Endothelial cell of umbilical vein (primary cell): ENCODE data around the gene SELENOV. TPM values are rescaled to one million over a fixed set of nuclear protein-coding genes. Genes with fewer than 3 reads are reported as not detected.

Experiments
- BruUV-seq: library from RNA; stranded (reverse); fragments of 400-500 nt; replicated peaks from 2 replicates; lab custom pipeline; 2021; lab: Mats Ljungman, UMichigan
- CTCF ChIA-PET: fragments of 300-600, 350-600 bp; sonication (Branson Sonifier 250); formaldehyde crosslinking; loops from one replicate; lab custom pipeline; 2021; ENCODE audit warnings: antibody characterized with exemption, inconsistent platforms; lab: Charles Lee
- POLR2A ChIA-PET: fragments of 300-600, 350-600 bp; sonication (Branson Sonifier 250); formaldehyde crosslinking; loops from one replicate; lab custom pipeline; 2021; ENCODE audit warnings: antibody characterized with exemption, inconsistent platforms; lab: Charles Lee
- DNase-seq: peaks from one replicate; pipeline ENCODE4 v3.0.0-alpha.2; 2011; ENCODE audit warnings: low read depth, low spot score
- FAIRE-seq: peaks from 2 replicates; lab custom pipeline; 2011; peaks lifted over from hg19 to GRCh38; lab: Jason Lieb, UNC
- H2AFZ ChIP-seq: 2 replicates; pipeline ENCODE4 v1.6.0; 2012; ENCODE audit warnings: low read depth, low read length, control low read depth, inconsistent platforms
- H3K27ac ChIP-seq: 2 replicates; pipeline ENCODE4 v1.5.1; 2011; ENCODE audit warnings: low read depth, mild to moderate bottlenecking, control low read depth, low read length, moderate library complexity; ENCODE audit not compliant: insufficient read depth
- H3K27me3 ChIP-seq, 2 experiments: 2 replicates each; pipeline versions ENCODE4 v1.6.0 to v1.6.1; 2011; ENCODE audit warnings: low read length in 2 of 2, mixed read lengths in 1 of 2; ENCODE audit not compliant: control insufficient read depth in 2 of 2, insufficient read depth in 2 of 2
- H3K36me3 ChIP-seq, 2 experiments: 2 replicates in 1 of 2; 3 replicates in 1 of 2; pipeline ENCODE4 v1.5.1; 2011; ENCODE audit warnings: low read length in 2 of 2, mild to moderate bottlenecking in 1 of 2, moderate library complexity in 1 of 2; ENCODE audit not compliant: control insufficient read depth in 2 of 2, insufficient read depth in 2 of 2; ENCODE audit errors: extremely low read depth in 1 of 2
- H3K4me1 ChIP-seq: 3 replicates; pipeline ENCODE4 v1.5.1; 2011; ENCODE audit warnings: mild to moderate bottlenecking, low read length; ENCODE audit not compliant: control insufficient read depth, insufficient read depth; ENCODE audit errors: extremely low read depth
- H3K4me2 ChIP-seq: 2 replicates; pipeline ENCODE4 v1.6.1; 2011; ENCODE audit warnings: low read length, control low read depth, mixed read lengths; ENCODE audit not compliant: insufficient read depth
- H3K4me3 ChIP-seq, 3 experiments: fragments of 200-600 bp in 1 of 3; sonication (generic), shearing (Covaris generic) in 1 of 3; replicated peaks in 1 of 3; 2 replicates each; pipeline ENCODE4 v1.5.1; 2011 to 2016; ENCODE audit warnings: control low read depth in 3 of 3, low read length in 3 of 3, mild to moderate bottlenecking in 2 of 3, inconsistent platforms in 1 of 3, low read depth in 1 of 3, moderate library complexity in 1 of 3; ENCODE audit not compliant: insufficient read depth in 1 of 3
- H3K79me2 ChIP-seq: 2 replicates; pipeline ENCODE4 v1.6.0; 2012; ENCODE audit warnings: low read length, inconsistent platforms; ENCODE audit not compliant: control insufficient read depth, insufficient read depth
- H3K9ac ChIP-seq: replicated peaks from 2 replicates; pipeline ENCODE3; 2011; ENCODE audit warnings: low read length, control low read depth; ENCODE audit not compliant: insufficient read depth; ENCODE audit errors: extremely low read depth
- H3K9me1 ChIP-seq: replicated peaks from 3 replicates; pipeline ENCODE4 v1.6.0; 2011; ENCODE audit warnings: mild to moderate bottlenecking, low read length; ENCODE audit not compliant: control insufficient read depth, insufficient read depth; ENCODE audit errors: extremely low read depth
- H3K9me3 ChIP-seq: replicated peaks from 2 replicates; pipeline ENCODE4 v1.5.1; 2012; ENCODE audit warnings: low read length, inconsistent platforms; ENCODE audit not compliant: control insufficient read depth, insufficient read depth
- H4K20me1 ChIP-seq: replicated peaks from 2 replicates; pipeline ENCODE3; 2011; ENCODE audit warnings: mild to moderate bottlenecking, low read length; ENCODE audit not compliant: control insufficient read depth, insufficient read depth; ENCODE audit errors: extremely low read depth
- CTCF ChIP-seq, 2 donors: IDR thresholded peaks; 1 replicate in 1 of 2; 2 replicates in 1 of 2; pipeline ENCODE4 v1.5.1; 2011; ENCODE audit warnings: low read length in 2 of 2, mild to moderate bottlenecking in 2 of 2, moderate library complexity in 2 of 2, control low read depth in 1 of 2, inconsistent platforms in 1 of 2, low read depth in 1 of 2; ENCODE audit not compliant: insufficient read depth in 1 of 2; ENCODE audit errors: extremely low read depth in 1 of 2
- EZH2 ChIP-seq: IDR thresholded peaks from 2 replicates; pipeline ENCODE4 v1.6.1; 2012; ENCODE audit warnings: borderline replicate concordance, low read depth, mild to moderate bottlenecking, moderate library complexity, low read length, inconsistent platforms; ENCODE audit not compliant: severe bottlenecking
- POLR2A ChIP-seq: IDR thresholded peaks from 2 replicates; pipeline ENCODE4 v1.6.1; 2012; ENCODE audit warnings: low read depth, mild to moderate bottlenecking, control low read depth, low read length
- dilution Hi-C: fragments of 300-500 bp; cut with MboI; formaldehyde crosslinking; loops from one replicate; pipeline ENCODE4 v1.15.0; 2019; ENCODE audit warnings: low sequenced_read_pairs; ENCODE audit not compliant: extremely low pct_ligation_motif_present
- intact Hi-C: fragments of 100-400 bp; cut with micrococcal nuclease; formaldehyde crosslinking; loops from one replicate; pipeline ENCODE4 v1.10.0; 2022
- polyA plus RNA-seq, 4 experiments: library from polyadenylated mRNA; depleted of rRNA in 3 of 4; stranded (reverse) in 3 of 4; unstranded in 1 of 4; fragments of >200 nt; gene quantifications; 2 replicates each; pipeline versions ENCODE4 v1.2.1 to v1.2.3, GENCODE V29; 2011 to 2012; ENCODE audit warnings: missing spikeins in 1 of 4
- total RNA-seq: library from RNA; stranded (reverse); gene quantifications from 2 replicates; pipeline ENCODE4 v1.2.3, GENCODE V29; 2021

Gene SELENOV
- total and polyA plus RNA-seq, 2 donors (not counting 3 experiments of a cell fraction or from before 2014, with no cell fraction given), result not detected

GRCh38 chr19:39531834-39532232 lies 16.9 kb downstream of the SELENOV start:
- dilution Hi-C loops, result no loop called here
- POLR2A ChIA-PET, result interaction anchor here (1.1 kb wide), 1 partner anchor 96 kb away, joined by 5 read pairs; the partner anchor contains the start of gene RPS16
- peak overlapping the region; percentile 68 for H2AFZ ChIP-seq
- H3K79me2 ChIP-seq, result peaks cover 10% of the 10 kb centered on the region
- CTCF ChIA-PET, result interaction anchor here (0.7 to 4.9 kb wide), 12 partner anchors 12 to 134 kb away, joined by 3 to 80 read pairs (median 6); partner anchors contain the start of genes DLL3, RPS16 and TIMM50
- H3K36me3 ChIP-seq, result no peaks in the 10 kb centered on the region
- H3K9ac ChIP-seq, result peak overlapping the region; percentile 68
- peak overlapping the region; percentile 68 to 93 (median 87) for H3K4me3 ChIP-seq
- DNase-seq, result no peak
- H3K4me1 ChIP-seq, result peaks cover 6% of the 10 kb centered on the region
- no TSS peak for BruUV-seq
- H3K27ac ChIP-seq, result peak overlapping the region; percentile 29
- no peaks in the 10 kb centered on the region for H3K9me1 ChIP-seq
- no peaks in the 10 kb centered on the region for H4K20me1 ChIP-seq
- H3K27me3 ChIP-seq, result no peaks in the 10 kb centered on the region
- peak overlapping the region; percentile 98 for H3K4me2 ChIP-seq
- no peaks in the 10 kb centered on the region for H3K9me3 ChIP-seq
- no peak for FAIRE-seq
- no peak for TF ChIP-seq EZH2
- TF ChIP-seq CTCF (IDR thresholded peaks at IDR 0.05; ENCODE audit: extremely low read depth in 1 of 2, insufficient read depth in 1 of 2, low read depth in 1 of 2, low read length in 2 of 2), result no peak
- TF ChIP-seq POLR2A, result no peak
- intact Hi-C loops, result loop anchor here (1.0 to 10.0 kb wide), 6 partner anchors 34 to 407 kb away; partner anchors contain the start of genes DLL3, PAK4, PLEKHG2 and SUPT5H
